Breast epithelium (tissue), 3 donors: ENCODE measurements around the gene BUB1.

Source experiments
- CTCF ChIP-seq, 3 donors: fragments of 450-650 bp; IDR thresholded peaks; one replicate each; pipeline ENCODE4 v1.5.1; 2016 to 2017; ENCODE audit warnings: antibody characterized with exemption in 3 of 3, mild to moderate bottlenecking in 3 of 3, moderate library complexity in 3 of 3
- POLR2A ChIP-seq: fragments of 450-650 bp; IDR thresholded peaks from one replicate; pipeline ENCODE4 v1.6.1; 2016; ENCODE audit warnings: antibody characterized with exemption, mild to moderate bottlenecking, moderate library complexity
- POLR2AphosphoS5 ChIP-seq, 3 donors: sonication (generic); formaldehyde crosslinking; IDR thresholded peaks; one replicate each; pipeline ENCODE4 v1.6.1; 2017; ENCODE audit warnings: antibody characterized with exemption in 3 of 3

GRCh38 chr2:110682267-110682666, 4.4 kb upstream of the BUB1 start:
- TF ChIP-seq POLR2AphosphoS5 (IDR thresholded peaks at IDR 0.05) (no peak), CTCF (IDR thresholded peaks at IDR 0.05) (no peak), POLR2A (no peak)
